ENCODE measurements around the gene TFR2. TPM values are rescaled to one million over a fixed set of nuclear protein-coding genes. Genes with fewer than 3 reads are reported as not detected.

The TFR2 gene
- total and polyA plus RNA-seq, 2 of the 4 experiments (the other 2 are of a cell fraction), result 0.18 to 0.50 TPM

DNA sequence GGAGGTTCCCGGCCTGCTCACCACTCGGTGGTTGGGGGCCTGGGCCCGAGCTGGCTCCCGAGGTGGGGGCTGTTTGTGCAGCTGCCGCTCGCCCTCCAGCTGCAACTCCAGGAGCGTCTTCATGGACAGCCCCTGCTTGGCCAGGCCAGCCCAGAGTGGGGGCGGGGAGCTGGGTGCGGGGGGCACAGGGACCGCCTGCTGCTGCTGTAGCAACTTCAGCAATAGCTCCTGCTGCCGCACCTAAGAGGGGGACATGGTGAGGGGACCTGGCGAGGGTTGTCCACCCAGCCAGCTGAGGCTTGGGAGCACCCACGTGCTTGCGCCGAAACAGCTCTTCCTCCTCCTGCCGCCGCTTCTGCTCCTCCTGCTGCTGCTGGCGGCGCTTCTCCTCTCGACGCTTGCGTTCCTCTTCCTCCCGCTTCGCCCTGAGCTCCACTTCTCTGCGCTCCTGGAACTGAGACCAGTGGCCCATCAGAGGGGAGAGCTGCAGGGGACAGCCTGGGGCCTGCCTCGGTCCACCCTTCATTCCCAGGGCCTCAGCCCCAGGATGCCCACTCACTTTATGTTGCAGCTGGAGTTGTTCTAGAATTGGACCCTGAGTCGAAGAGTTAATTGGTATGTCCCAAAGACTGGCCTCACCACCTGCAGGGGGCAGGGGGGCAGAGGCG is 41.8 kb upstream of the TFR2 start:
- dilution Hi-C loops (cut with HindIII; ENCODE audit: low sequenced_read_pairs, unreplicated experiment) (no loop called here), in situ Hi-C loops (cut with MboI; ENCODE audit: low sequenced_read_pairs) (no loop called here), intact Hi-C loops (cut with micrococcal nuclease) (no loop called here)
- ChIA-PET CTCF (interaction anchor here (0.8 kb wide), 1 partner anchor 9 kb away, joined by 3 read pairs; no protein-coding TSS in a partner anchor), POLR2A (ENCODE audit: unreplicated experiment) (no interaction called here)
- H3K9ac ChIP-seq (ENCODE audit: low read depth, low read length), result no peak overlapping the region
- no peak overlapping the region for H2BK120ac ChIP-seq (ENCODE audit: low read depth, low read length)
- H3K4me1 ChIP-seq (ENCODE audit: control insufficient read depth, insufficient read depth, low read length), result peaks cover 9% of the 10 kb centered on the region
- H2BK20ac ChIP-seq (ENCODE audit: low read depth, low read length), result no peak overlapping the region
- H4K20me1 ChIP-seq (ENCODE audit: insufficient read depth, low read length), result peaks cover 38% of the 10 kb centered on the region
- no peaks in the 10 kb centered on the region for H3K27me3 ChIP-seq (ENCODE audit: control insufficient read depth, insufficient read depth, low read length)
- H2AK9ac ChIP-seq (replicated peaks; ENCODE audit: low read depth, low read length, poor library complexity), result peak overlapping the region; percentile 3
- H3K36me3 ChIP-seq (ENCODE audit: control insufficient read depth, insufficient read depth, low read length), result peaks cover 87% of the 10 kb centered on the region
- H2AFZ ChIP-seq (replicated peaks; ENCODE audit: low read length, poor library complexity), result no peak overlapping the region
- DNase-seq, result no peak
- ATAC-seq (ENCODE audit: low read depth), result no peak
- H4K91ac ChIP-seq (ENCODE audit: insufficient read depth, low read depth, low read length), result no peak overlapping the region
- H3K9me1 ChIP-seq (ENCODE audit: insufficient read depth, low read length), result no peaks in the 10 kb centered on the region
- H2BK15ac ChIP-seq (ENCODE audit: low read depth, low read length), result no peak overlapping the region
- H3K4me3 ChIP-seq (ENCODE audit: insufficient read depth, low read depth, low read length), result no peak overlapping the region
- H3K18ac ChIP-seq (ENCODE audit: low read depth, low read length), result no peak overlapping the region
- no peaks in the 10 kb centered on the region for H3K9me3 ChIP-seq (ENCODE audit: control insufficient read depth, insufficient read depth, low read length)
- H3K27ac ChIP-seq (ENCODE audit: insufficient read depth, low read length), result no peak overlapping the region
- 96% methylated on average over 14 of the region's 28 CpGs; no CpG with 5 or more reads in 1 of the 2 experiments for WGBS, 2 experiments (ENCODE audit: extremely low coverage in 2 of 2, insufficient read length in 1 of 2)
- no peak overlapping the region for H3K4me2 ChIP-seq (ENCODE audit: low read depth, low read length)
- H2AK5ac ChIP-seq (ENCODE audit: low read depth, low read length), result no peak overlapping the region
- no peak overlapping the region for H4K5ac ChIP-seq (ENCODE audit: low read depth, low read length)
- H2BK5ac ChIP-seq (ENCODE audit: low read depth, low read length, poor library complexity, severe bottlenecking), result no peak overlapping the region
- no peak overlapping the region for H3K4ac ChIP-seq (ENCODE audit: low read depth, low read length)
- H3K23ac ChIP-seq (ENCODE audit: low read depth, low read length), result no peak overlapping the region
- no peak overlapping the region for H3K14ac ChIP-seq (replicated peaks; ENCODE audit: low read depth, low read length)
- H4K8ac ChIP-seq (ENCODE audit: low read depth in 2 of 2, low read length in 2 of 2), result no peak overlapping the region
- no peak overlapping the region for H3K56ac ChIP-seq (ENCODE audit: extremely low read depth, insufficient read depth, low read length)
- H3K79me1 ChIP-seq (ENCODE audit: low read depth in 1 of 2, low read length in 2 of 2), result peaks cover 6 to 34% of the 10 kb centered on the region in 2 experiments
- BruUV-seq (replicated peaks), result no TSS peak
- TF ChIP-seq RCOR1 (IDR thresholded peaks at IDR 0.05; ENCODE audit: insufficient replicate concordance, low read length) (no peak), NFE2L2 (IDR thresholded peaks at IDR 0.05; ENCODE audit: low read depth, low read length) (no peak), CHD1 (IDR thresholded peaks at IDR 0.05; ENCODE audit: low read depth, low read length) (no peak), RFX5 (IDR thresholded peaks at IDR 0.05; ENCODE audit: low read depth, low read length) (no peak), MXI1 (IDR thresholded peaks at IDR 0.05; ENCODE audit: borderline replicate concordance, low read depth, low read length) (no peak), MAFK (IDR thresholded peaks at IDR 0.05; ENCODE audit: low read depth, low read length) (no peak), RAD21 (IDR thresholded peaks at IDR 0.05; ENCODE audit: low read length) (no peak), FOS (IDR thresholded peaks at IDR 0.05; ENCODE audit: low read depth, low read length) (no peak), POLR2A (IDR thresholded peaks at IDR 0.05; ENCODE audit: low read depth, low read length) (no peak), MAZ (IDR thresholded peaks at IDR 0.05; ENCODE audit: borderline replicate concordance, low read depth, low read length) (no peak)
- TF ChIP-seq, protein P1, sequence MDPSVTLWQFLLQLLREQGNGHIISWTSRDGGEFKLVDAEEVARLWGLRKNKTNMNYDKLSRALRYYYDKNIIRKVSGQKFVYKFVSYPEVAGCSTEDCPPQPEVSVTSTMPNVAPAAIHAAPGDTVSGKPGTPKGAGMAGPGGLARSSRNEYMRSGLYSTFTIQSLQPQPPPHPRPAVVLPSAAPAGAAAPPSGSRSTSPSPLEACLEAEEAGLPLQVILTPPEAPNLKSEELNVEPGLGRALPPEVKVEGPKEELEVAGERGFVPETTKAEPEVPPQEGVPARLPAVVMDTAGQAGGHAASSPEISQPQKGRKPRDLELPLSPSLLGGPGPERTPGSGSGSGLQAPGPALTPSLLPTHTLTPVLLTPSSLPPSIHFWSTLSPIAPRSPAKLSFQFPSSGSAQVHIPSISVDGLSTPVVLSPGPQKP (IDR thresholded peaks at IDR 0.05; ENCODE audit: borderline replicate concordance, low read depth, low read length), result no peak
- TF ChIP-seq, protein P2, sequence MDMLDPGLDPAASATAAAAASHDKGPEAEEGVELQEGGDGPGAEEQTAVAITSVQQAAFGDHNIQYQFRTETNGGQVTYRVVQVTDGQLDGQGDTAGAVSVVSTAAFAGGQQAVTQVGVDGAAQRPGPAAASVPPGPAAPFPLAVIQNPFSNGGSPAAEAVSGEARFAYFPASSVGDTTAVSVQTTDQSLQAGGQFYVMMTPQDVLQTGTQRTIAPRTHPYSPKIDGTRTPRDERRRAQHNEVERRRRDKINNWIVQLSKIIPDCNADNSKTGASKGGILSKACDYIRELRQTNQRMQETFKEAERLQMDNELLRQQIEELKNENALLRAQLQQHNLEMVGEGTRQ (IDR thresholded peaks at IDR 0.05; ENCODE audit: low read depth, low read length), result no peak

All from IMR-90 (cell line).